PC-9 (cell line): ENCODE data around the gene UNC45A. TPM values are rescaled to one million over a fixed set of nuclear protein-coding genes. Genes with fewer than 3 reads are reported as not detected.
"Not testable (repeated sequence)": the region's sequence is repeated elsewhere in the genome, so short reads cannot be mapped to it uniquely, and the experiment has no call there.

Experiments
- BruUV-seq: library from RNA; stranded (reverse); fragments of 400-500 nt; replicated peaks from 2 replicates; lab custom pipeline; 2021; lab: Mats Ljungman, UMichigan
- CTCF ChIA-PET: fragments of 300-600 bp; sonication (Branson Sonifier 250); formaldehyde crosslinking; loops from one replicate; lab custom pipeline; 2022; ENCODE audit warnings: antibody characterized with exemption; lab: Charles Lee
- POLR2A ChIA-PET: fragments of 300-600 bp; sonication (Branson Sonifier 250); formaldehyde crosslinking; loops from one replicate; lab custom pipeline; 2022; ENCODE audit warnings: antibody characterized with exemption; ENCODE audit not compliant: unreplicated experiment; lab: Charles Lee
- DNase-seq, 2 experiments: peaks; one replicate each; pipeline versions ENCODE4 v3.0.0 to v3.0.0-alpha.2; 2015 to 2022; ENCODE audit warnings: mixed read lengths in 1 of 2
- H2AFZ ChIP-seq: fragments of 200-600 bp; sonication (generic); 2 replicates; pipeline ENCODE4 v1.8.1; 2017; ENCODE audit warnings: antibody characterized with exemption
- H3F3A ChIP-seq: fragments of 200-600 bp; sonication (generic); 2 replicates; pipeline ENCODE4 v1.8.1; 2017; ENCODE audit warnings: antibody characterized with exemption, mild to moderate bottlenecking, low read depth; ENCODE audit not compliant: insufficient read depth
- H3K27ac ChIP-seq: fragments of 200-600 bp; sonication (generic); 2 replicates; pipeline ENCODE4 v1.6.1; 2016; ENCODE audit warnings: mixed run types
- H3K27me3 ChIP-seq: fragments of 200-600 bp; sonication (generic); 2 replicates; pipeline ENCODE4 v1.6.1; 2016; ENCODE audit warnings: low read depth, mixed run types; ENCODE audit not compliant: insufficient read depth
- H3K36me3 ChIP-seq: fragments of 200-600 bp; sonication (generic); 2 replicates; pipeline ENCODE4 v1.6.1; 2016; ENCODE audit warnings: low read depth, mixed run types
- H3K4me1 ChIP-seq: fragments of 200-600 bp; sonication (generic); replicated peaks from 2 replicates; pipeline ENCODE4 v1.6.1; 2016; ENCODE audit warnings: mixed run types; ENCODE audit not compliant: insufficient read depth
- H3K4me2 ChIP-seq: fragments of 200-600 bp; sonication (generic); 2 replicates; pipeline ENCODE4 v1.6.1; 2017; ENCODE audit warnings: mixed run types
- H3K4me3 ChIP-seq: fragments of 200-600 bp; sonication (generic); 2 replicates; pipeline ENCODE4 v1.6.1; 2016; ENCODE audit warnings: mixed run types
- H3K79me2 ChIP-seq: fragments of 200-600 bp; sonication (generic); 2 replicates; pipeline ENCODE4 v1.6.1; 2017; ENCODE audit warnings: low read depth, mixed run types
- H3K9me2 ChIP-seq: fragments of 200-600 bp; sonication (generic); 2 replicates; pipeline ENCODE4 v1.8.1; 2017; ENCODE audit warnings: mild to moderate bottlenecking; ENCODE audit not compliant: insufficient read depth
- H3K9me3 ChIP-seq: fragments of 200-600 bp; sonication (generic); 2 replicates; pipeline ENCODE4 v1.8.1; 2016; ENCODE audit warnings: low read depth; ENCODE audit not compliant: insufficient read depth
- H4K20me1 ChIP-seq: fragments of 200-600 bp; sonication (generic); 2 replicates; pipeline ENCODE4 v1.8.1; 2017; ENCODE audit not compliant: insufficient read depth
- EZH2 ChIP-seq: fragments of 200-600 bp; sonication (generic); IDR thresholded peaks from 2 replicates; pipeline ENCODE4 v1.8.0; 2017; ENCODE audit warnings: antibody characterized with exemption, low read depth
- intact Hi-C: fragments of 100-400 bp; cut with micrococcal nuclease; formaldehyde crosslinking; loops from one replicate; pipeline ENCODE4 v1.10.0; 2022; ENCODE audit not compliant: unreplicated experiment
- total RNA-seq: library from RNA; stranded (reverse); gene quantifications from 2 replicates; pipeline ENCODE4 v1.2.3, GENCODE V29; 2021
- TF ChIP-seq, protein P1 (sequence below): fragments of 200-600 bp; sonication (generic); conservative IDR thresholded peaks from 2 replicates; pipeline ENCODE4 v1.6.1; 2017; ENCODE audit warnings: mixed run types, antibody characterized with exemption, mild to moderate bottlenecking, moderate library complexity

Gene UNC45A
- total RNA-seq, 1 experiment from 2014 or later = 81.8 TPM

DNA sequence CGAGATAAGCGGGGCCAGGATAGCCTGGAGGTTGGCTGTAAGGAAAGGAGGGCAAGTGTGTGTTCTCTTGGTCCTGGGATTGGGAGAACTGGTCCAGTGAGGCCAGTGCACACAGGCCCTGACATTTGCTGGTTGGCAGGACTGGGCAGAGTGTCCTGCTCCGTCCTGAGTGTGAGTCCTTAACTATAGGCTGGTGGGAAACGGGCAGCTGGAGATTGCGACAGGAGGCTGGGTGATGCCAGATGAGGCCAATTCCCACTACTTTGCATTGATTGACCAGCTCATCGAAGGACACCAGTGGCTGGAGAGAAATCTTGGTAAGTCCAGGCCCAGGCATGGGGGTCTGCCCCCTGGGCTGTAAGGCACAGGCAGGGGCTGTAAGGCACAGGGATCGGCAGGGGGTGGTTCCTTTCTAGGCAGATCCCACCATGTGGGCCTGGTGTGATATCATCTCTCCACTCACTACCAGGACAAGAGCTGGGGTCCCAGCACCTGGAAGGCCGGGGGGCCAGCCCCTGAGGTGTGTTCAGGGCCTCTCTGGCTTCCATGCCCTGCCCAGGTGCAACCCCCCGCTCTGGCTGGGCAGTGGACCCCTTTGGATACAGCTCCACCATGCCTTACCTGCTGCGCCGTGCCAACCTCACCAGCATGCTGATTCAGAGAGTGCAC lies 28.8 kb upstream of the UNC45A start:
- Histone ChIP-seq H3F3A (peaks cover 22% of the 10 kb centered on the region; the same call in 1 of the 2 replicates), H3K27me3 (no peaks in the 10 kb centered on the region), H3K4me1 (peaks cover 17% of the 10 kb centered on the region), H3K4me2 (no peak overlapping the region), H3K36me3 (no peaks in the 10 kb centered on the region), H3K9me3 (no peaks in the 10 kb centered on the region), H3K27ac (no peak overlapping the region), H3K4me3 (no peak overlapping the region), H4K20me1 (no peaks in the 10 kb centered on the region), H3K79me2 (no peaks in the 10 kb centered on the region), H3K9me2 (no peaks in the 10 kb centered on the region), H2AFZ (no peak overlapping the region)
- DNase-seq = no peak
- TF ChIP-seq, protein P1, sequence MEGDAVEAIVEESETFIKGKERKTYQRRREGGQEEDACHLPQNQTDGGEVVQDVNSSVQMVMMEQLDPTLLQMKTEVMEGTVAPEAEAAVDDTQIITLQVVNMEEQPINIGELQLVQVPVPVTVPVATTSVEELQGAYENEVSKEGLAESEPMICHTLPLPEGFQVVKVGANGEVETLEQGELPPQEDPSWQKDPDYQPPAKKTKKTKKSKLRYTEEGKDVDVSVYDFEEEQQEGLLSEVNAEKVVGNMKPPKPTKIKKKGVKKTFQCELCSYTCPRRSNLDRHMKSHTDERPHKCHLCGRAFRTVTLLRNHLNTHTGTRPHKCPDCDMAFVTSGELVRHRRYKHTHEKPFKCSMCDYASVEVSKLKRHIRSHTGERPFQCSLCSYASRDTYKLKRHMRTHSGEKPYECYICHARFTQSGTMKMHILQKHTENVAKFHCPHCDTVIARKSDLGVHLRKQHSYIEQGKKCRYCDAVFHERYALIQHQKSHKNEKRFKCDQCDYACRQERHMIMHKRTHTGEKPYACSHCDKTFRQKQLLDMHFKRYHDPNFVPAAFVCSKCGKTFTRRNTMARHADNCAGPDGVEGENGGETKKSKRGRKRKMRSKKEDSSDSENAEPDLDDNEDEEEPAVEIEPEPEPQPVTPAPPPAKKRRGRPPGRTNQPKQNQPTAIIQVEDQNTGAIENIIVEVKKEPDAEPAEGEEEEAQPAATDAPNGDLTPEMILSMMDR = no peak
- no peak for TF ChIP-seq EZH2
- no TSS peak for BruUV-seq
- POLR2A ChIA-PET = interaction anchor here (0.6 kb wide), 1 partner anchor 586 kb away, joined by 4 read pairs; no protein-coding TSS in a partner anchor
- CTCF ChIA-PET = no interaction called here
- intact Hi-C loops = no loop called here

- no peaks in the 10 kb centered on the region for H3K36me3 ChIP-seq
- CTCF ChIA-PET = no interaction called here
- H3K4me3 ChIP-seq = no peak overlapping the region
- intact Hi-C loops = no loop called here
- no peaks in the 10 kb centered on the region for H4K20me1 ChIP-seq
- H3K4me1 ChIP-seq = peaks cover 9% of the 10 kb centered on the region
- TF ChIP-seq, protein P1 = no peak
- TF ChIP-seq EZH2 = no peak
- H3K79me2 ChIP-seq = no peaks in the 10 kb centered on the region
- H3K9me3 ChIP-seq = no peaks in the 10 kb centered on the region
- no peak overlapping the region for H3K27ac ChIP-seq
- peaks cover 14% of the 10 kb centered on the region; the same call in 1 of the 2 replicates for H3F3A ChIP-seq
- no peak overlapping the region for H3K4me2 ChIP-seq
- no TSS peak for BruUV-seq
- H2AFZ ChIP-seq = no peak overlapping the region
- no peak for DNase-seq
- H3K9me2 ChIP-seq = no peaks in the 10 kb centered on the region
- POLR2A ChIA-PET = interaction anchor here (0.6 kb wide), 1 partner anchor 12 kb away, joined by 3 read pairs; no protein-coding TSS in a partner anchor
- no peaks in the 10 kb centered on the region for H3K27me3 ChIP-seq
These were observed 27.9 kb upstream of the UNC45A start for GRCh38 chr15:90907051-90907660.

DNA sequence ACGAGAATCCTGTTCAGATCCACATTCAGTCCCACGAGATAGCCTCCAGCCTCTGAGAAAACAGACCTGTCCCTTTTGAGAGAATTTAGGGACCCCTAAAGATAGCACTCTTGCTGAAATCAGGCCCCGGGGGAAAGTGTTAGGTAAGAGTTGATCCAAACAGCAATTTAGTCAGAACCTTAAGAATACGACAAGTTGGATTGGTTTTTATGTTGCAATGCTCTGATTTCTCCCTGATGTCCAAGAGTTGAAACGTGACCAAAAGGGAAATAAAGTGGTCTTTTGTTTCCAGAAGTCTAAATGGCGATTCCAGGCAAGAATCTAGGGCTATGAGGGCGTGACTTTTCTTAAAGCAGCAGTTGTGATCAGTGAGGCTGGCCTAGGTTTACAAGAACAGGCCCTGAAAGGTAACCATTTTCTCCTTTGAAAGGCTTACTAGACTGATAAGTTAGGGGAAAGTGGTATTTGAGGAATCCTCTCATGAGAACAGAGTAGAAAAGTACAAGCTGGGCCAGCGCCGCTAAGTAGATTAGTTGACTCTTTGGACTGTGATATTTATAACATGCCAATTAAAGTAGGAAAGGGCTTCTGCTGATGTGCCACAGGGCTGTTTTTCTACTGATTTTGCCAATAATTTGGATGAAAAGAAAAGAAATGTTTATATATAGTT lies 27.1 kb upstream of the UNC45A start:
- CTCF ChIA-PET = no interaction called here
- BruUV-seq = no TSS peak
- no peaks in the 10 kb centered on the region for H3K36me3 ChIP-seq

DNA sequence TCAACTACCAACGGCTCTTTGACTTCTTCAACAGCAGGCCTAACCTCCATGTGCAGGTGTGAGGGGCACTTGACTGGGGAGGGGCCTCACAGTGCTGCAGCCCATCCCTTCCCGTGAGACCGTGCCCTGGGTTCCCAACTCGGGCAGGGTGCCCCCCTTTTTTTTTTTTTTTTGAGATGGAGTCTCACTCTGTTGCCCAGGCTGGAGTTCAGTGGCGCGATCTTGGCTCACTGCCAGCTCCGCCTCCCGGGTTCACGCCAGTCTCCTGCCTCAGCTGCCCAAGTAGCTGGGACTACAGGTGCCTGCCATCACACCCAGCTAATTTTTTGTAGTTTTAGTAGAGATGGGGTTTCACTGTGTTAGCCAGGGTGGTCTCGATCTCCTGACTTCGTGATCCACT lies 25.6 kb upstream of the UNC45A start:
- H4K20me1 ChIP-seq, H3K27ac ChIP-seq, H3K9me3 ChIP-seq, POLR2A ChIA-PET, H3K79me2 ChIP-seq, BruUV-seq, H3K27me3 ChIP-seq, DNase-seq, intact Hi-C loops, H3K4me2 ChIP-seq, H3F3A ChIP-seq, H2AFZ ChIP-seq, H3K9me2 ChIP-seq, H3K4me1 ChIP-seq, H3K4me3 ChIP-seq, H3K36me3 ChIP-seq: not testable (repeated sequence)
- CTCF ChIA-PET = interaction anchor here (0.6 kb wide), 1 partner anchor 9 kb away, joined by 7 read pairs; no protein-coding TSS in a partner anchor

More for the DNA sequence above, 27.1 kb upstream of the UNC45A start:
- intact Hi-C loops = no loop called here
- no peak for DNase-seq
- TF ChIP-seq, protein P1 = no peak
- TF ChIP-seq EZH2 = no peak
- Histone ChIP-seq H3K9me2 (no peaks in the 10 kb centered on the region), H3K27me3 (no peaks in the 10 kb centered on the region), H3K4me3 (no peak overlapping the region), H3K4me2 (no peak overlapping the region), H3K4me1 (peaks cover 9% of the 10 kb centered on the region), H3F3A (peaks cover 14% of the 10 kb centered on the region; the same call in 1 of the 2 replicates), H4K20me1 (no peaks in the 10 kb centered on the region), H3K27ac (no peak overlapping the region), H3K9me3 (no peaks in the 10 kb centered on the region), H3K79me2 (no peaks in the 10 kb centered on the region), H2AFZ (no peak overlapping the region)
- POLR2A ChIA-PET = no interaction called here
